ENCODE measurements around the gene ARHGAP8. TPM values are rescaled to one million over a fixed set of nuclear protein-coding genes. Genes with fewer than 3 reads are reported as not detected.
A peak's percentile ranks its signal among the peaks of the same experiment; 100 is the strongest.

The ARHGAP8 gene
- total and polyA plus RNA-seq, 2 donors (not counting 1 experiment from before 2014, with no cell fraction given): 0.07 to 0.17 TPM

DNA sequence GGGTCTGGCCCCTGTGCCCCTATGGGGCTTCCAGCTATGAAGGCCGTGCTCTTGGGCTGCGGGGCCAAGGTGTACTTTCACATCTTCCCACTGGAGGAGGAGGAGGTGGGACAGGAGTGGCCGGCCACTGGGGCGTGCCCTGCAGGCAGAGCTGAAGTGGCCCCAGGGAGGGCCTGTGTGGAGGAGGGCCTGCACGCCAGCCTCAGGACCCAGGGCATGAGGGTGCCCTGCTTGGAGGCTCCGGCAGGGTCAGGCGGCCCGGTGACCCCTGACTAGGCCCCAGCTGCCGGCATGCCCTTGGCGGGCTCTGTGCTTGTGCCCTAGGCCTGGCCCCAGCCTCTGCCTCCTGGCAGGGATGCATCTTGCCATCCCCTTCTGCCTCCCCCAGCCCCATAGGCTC, 45.2 kb upstream of the ARHGAP8 start:
- peaks cover 15% of the 10 kb centered on the region for H3K27me3 ChIP-seq (ENCODE audit: control insufficient read depth, insufficient read depth, low read length)
- no peak overlapping the region for H3K4me2 ChIP-seq (ENCODE audit: extremely low read depth, insufficient read depth, low read length)
- no peak overlapping the region for H2AFZ ChIP-seq (ENCODE audit: low read length)
- no peaks in the 10 kb centered on the region for H3K4me1 ChIP-seq (ENCODE audit: control insufficient read depth, extremely low read depth, insufficient read depth, low read length)
- no peaks in the 10 kb centered on the region for H3K36me3 ChIP-seq (ENCODE audit: control insufficient read depth, insufficient read depth, low read length)
- no peak overlapping the region for H3K9ac ChIP-seq (ENCODE audit: insufficient read depth, low read length)
- TF ChIP-seq, protein P1, sequence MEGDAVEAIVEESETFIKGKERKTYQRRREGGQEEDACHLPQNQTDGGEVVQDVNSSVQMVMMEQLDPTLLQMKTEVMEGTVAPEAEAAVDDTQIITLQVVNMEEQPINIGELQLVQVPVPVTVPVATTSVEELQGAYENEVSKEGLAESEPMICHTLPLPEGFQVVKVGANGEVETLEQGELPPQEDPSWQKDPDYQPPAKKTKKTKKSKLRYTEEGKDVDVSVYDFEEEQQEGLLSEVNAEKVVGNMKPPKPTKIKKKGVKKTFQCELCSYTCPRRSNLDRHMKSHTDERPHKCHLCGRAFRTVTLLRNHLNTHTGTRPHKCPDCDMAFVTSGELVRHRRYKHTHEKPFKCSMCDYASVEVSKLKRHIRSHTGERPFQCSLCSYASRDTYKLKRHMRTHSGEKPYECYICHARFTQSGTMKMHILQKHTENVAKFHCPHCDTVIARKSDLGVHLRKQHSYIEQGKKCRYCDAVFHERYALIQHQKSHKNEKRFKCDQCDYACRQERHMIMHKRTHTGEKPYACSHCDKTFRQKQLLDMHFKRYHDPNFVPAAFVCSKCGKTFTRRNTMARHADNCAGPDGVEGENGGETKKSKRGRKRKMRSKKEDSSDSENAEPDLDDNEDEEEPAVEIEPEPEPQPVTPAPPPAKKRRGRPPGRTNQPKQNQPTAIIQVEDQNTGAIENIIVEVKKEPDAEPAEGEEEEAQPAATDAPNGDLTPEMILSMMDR (conservative IDR thresholded peaks at IDR 0.05 in 1 of 2, IDR thresholded peaks at IDR 0.05 in 1 of 2; ENCODE audit: low read depth in 1 of 2, low read length in 2 of 2): no peak
- TF ChIP-seq EZH2 (IDR thresholded peaks at IDR 0.05; ENCODE audit: low read length, missing control alignments): no peak
- no peak overlapping the region for H3K4me3 ChIP-seq (replicated peaks in 1 of 4; ENCODE audit: control extremely low read depth in 1 of 4, insufficient read depth in 1 of 4, low read depth in 3 of 4, low read length in 4 of 4)
- no peaks in the 10 kb centered on the region for H3K9me3 ChIP-seq (ENCODE audit: control insufficient read depth, insufficient read depth, low read depth, low read length)
- H3K79me2 ChIP-seq (ENCODE audit: control insufficient read depth, insufficient read depth, low read length): no peaks in the 10 kb centered on the region
- H3K27ac ChIP-seq (ENCODE audit: insufficient read depth, low read length): no peak overlapping the region
- DNase-seq (ENCODE audit: low read depth in 2 of 2): no peak
- H4K20me1 ChIP-seq (ENCODE audit: control insufficient read depth, extremely low read depth, insufficient read depth, low read length): no peaks in the 10 kb centered on the region

GRCh38 chr22:44707752-44708151, 44.6 kb upstream of the ARHGAP8 start:
- no peak overlapping the region for H3K4me3 ChIP-seq (replicated peaks in 1 of 4; ENCODE audit: control extremely low read depth in 1 of 4, insufficient read depth in 1 of 4, low read depth in 3 of 4, low read length in 4 of 4)
- no peaks in the 10 kb centered on the region for H3K79me2 ChIP-seq (ENCODE audit: control insufficient read depth, insufficient read depth, low read length)
- H3K27ac ChIP-seq (ENCODE audit: insufficient read depth, low read length): no peak overlapping the region
- TF ChIP-seq, protein P1 (conservative IDR thresholded peaks at IDR 0.05 in 1 of 2, IDR thresholded peaks at IDR 0.05 in 1 of 2; ENCODE audit: low read depth in 1 of 2, low read length in 2 of 2): no peak
- TF ChIP-seq EZH2 (IDR thresholded peaks at IDR 0.05; ENCODE audit: low read length, missing control alignments): no peak
- H2AFZ ChIP-seq (ENCODE audit: low read length): no peak overlapping the region
- H3K36me3 ChIP-seq (ENCODE audit: control insufficient read depth, insufficient read depth, low read length): no peaks in the 10 kb centered on the region
- no peak overlapping the region for H3K9ac ChIP-seq (ENCODE audit: insufficient read depth, low read length)
- peak in 1 of 2 donors; percentile 51 for DNase-seq (ENCODE audit: low read depth in 2 of 2)
- no peaks in the 10 kb centered on the region for H3K9me3 ChIP-seq (ENCODE audit: control insufficient read depth, insufficient read depth, low read depth, low read length)
- peaks cover 12% of the 10 kb centered on the region for H3K27me3 ChIP-seq (ENCODE audit: control insufficient read depth, insufficient read depth, low read length)
- no peak overlapping the region for H3K4me2 ChIP-seq (ENCODE audit: extremely low read depth, insufficient read depth, low read length)
- no peaks in the 10 kb centered on the region for H3K4me1 ChIP-seq (ENCODE audit: control insufficient read depth, extremely low read depth, insufficient read depth, low read length)
- no peaks in the 10 kb centered on the region for H4K20me1 ChIP-seq (ENCODE audit: control insufficient read depth, extremely low read depth, insufficient read depth, low read length)

- no peaks in the 10 kb centered on the region for H3K9me3 ChIP-seq (ENCODE audit: control insufficient read depth, insufficient read depth, low read depth, low read length)
- TF ChIP-seq, protein P1 (conservative IDR thresholded peaks at IDR 0.05 in 1 of 2, IDR thresholded peaks at IDR 0.05 in 1 of 2; ENCODE audit: low read depth in 1 of 2, low read length in 2 of 2): no peak
- no peak for TF ChIP-seq EZH2 (IDR thresholded peaks at IDR 0.05; ENCODE audit: low read length, missing control alignments)
- no peak overlapping the region for H3K27ac ChIP-seq (ENCODE audit: insufficient read depth, low read length)
- no peak overlapping the region for H3K4me3 ChIP-seq (replicated peaks in 1 of 4; ENCODE audit: control extremely low read depth in 1 of 4, insufficient read depth in 1 of 4, low read depth in 3 of 4, low read length in 4 of 4)
- no peaks in the 10 kb centered on the region for H3K27me3 ChIP-seq (ENCODE audit: control insufficient read depth, insufficient read depth, low read length)
- DNase-seq (ENCODE audit: low read depth in 2 of 2): no peak
- no peak overlapping the region for H3K4me2 ChIP-seq (ENCODE audit: extremely low read depth, insufficient read depth, low read length)
- no peak overlapping the region for H2AFZ ChIP-seq (ENCODE audit: low read length)
- no peaks in the 10 kb centered on the region for H3K36me3 ChIP-seq (ENCODE audit: control insufficient read depth, insufficient read depth, low read length)
- no peaks in the 10 kb centered on the region for H3K4me1 ChIP-seq (ENCODE audit: control insufficient read depth, extremely low read depth, insufficient read depth, low read length)
- no peak overlapping the region for H3K9ac ChIP-seq (ENCODE audit: insufficient read depth, low read length)
- no peaks in the 10 kb centered on the region for H4K20me1 ChIP-seq (ENCODE audit: control insufficient read depth, extremely low read depth, insufficient read depth, low read length)
- H3K79me2 ChIP-seq (ENCODE audit: control insufficient read depth, insufficient read depth, low read length): no peaks in the 10 kb centered on the region
Observed at GRCh38 chr22:44709881-44710392, 42.4 kb upstream of the ARHGAP8 start.
